GM18517 (cell line): ENCODE data around the gene NRF1.

Source experiments
- ATAC-seq: cut with Tn5 transposase; IDR thresholded peaks from one replicate; pipeline ENCODE4 v1.9.1; 2021; ENCODE audit warnings: mild to moderate bottlenecking, moderate library complexity; ENCODE audit not compliant: unreplicated experiment

NRF1 gene

DNA sequence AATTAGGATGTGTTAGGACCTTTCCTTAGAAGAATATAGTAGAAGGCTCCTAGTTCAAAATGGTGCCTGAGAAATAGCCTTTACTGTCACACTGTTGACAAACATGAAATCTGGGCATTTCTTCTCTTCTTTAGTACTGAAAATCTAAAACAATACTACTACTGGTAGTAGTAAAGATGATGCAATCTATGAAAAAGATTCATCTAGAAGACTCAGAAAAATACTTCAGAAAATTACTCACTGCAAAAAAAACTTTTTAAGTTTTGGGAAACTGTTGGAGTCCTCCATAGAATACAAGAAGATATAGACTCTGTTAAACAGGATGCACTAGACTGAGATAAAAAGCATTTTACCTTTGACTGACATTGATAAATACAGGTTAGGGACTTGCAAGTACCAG lies 67.1 kb downstream of the NRF1 start:
- no peak for ATAC-seq

DNA sequence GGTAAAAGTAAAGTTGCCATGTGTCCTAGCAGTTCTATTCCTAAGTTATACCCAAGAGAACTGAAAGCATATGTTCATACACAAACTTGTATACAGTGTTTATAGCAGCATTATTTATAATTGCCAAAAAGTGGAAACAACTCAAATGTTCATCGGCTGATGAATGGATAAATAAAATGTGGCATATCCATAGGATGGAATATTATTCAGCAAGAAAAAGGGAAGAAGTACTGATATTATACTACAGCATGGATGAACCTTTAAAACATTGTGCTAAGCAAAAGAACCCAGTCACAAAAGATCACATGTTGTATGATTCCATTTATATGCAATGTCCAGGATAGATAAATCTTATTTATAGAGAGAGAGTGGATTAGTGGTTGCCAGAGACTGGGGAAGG lies 68.9 kb downstream of the NRF1 start:
- ATAC-seq: no peak

DNA sequence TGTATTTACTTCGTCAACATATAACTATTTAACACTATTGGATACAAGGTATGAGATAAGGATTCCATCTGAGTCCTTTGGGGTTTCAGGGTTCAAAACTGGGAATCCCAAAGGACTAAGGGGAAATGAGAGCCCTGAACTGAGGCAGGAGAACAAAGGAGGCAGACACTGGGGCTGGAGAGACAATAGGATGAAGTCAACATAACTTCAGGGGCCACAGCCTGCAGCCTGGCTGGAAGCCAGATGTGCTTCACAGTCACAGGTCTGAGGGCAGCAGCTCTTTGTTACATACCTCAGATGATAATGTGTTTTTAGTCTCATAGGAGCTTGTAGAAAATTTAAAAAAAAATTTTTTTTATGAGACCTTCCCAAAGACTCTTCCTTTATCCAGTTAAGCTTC lies 73.3 kb downstream of the NRF1 start:
- no peak for ATAC-seq

DNA sequence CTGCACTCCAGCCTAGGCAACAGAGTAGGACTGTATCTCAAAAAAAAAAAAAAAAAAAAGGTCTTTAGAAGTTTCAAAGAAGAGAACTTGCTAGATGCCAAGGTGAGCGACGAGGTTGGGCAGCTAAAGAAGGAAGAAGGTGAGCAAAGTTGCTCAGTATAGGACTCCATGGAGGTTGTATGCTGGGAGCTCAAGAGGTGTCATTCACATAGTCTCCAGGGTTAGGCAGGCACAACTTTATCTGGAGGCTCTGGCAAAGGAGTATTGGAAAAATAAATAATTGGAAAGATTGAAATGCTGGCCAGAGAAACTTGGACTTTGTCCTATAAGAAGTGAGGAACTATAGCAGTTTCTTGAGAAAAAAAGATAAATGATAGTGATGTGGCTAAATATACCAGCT lies 74.5 kb downstream of the NRF1 start:
- ATAC-seq: no peak

DNA sequence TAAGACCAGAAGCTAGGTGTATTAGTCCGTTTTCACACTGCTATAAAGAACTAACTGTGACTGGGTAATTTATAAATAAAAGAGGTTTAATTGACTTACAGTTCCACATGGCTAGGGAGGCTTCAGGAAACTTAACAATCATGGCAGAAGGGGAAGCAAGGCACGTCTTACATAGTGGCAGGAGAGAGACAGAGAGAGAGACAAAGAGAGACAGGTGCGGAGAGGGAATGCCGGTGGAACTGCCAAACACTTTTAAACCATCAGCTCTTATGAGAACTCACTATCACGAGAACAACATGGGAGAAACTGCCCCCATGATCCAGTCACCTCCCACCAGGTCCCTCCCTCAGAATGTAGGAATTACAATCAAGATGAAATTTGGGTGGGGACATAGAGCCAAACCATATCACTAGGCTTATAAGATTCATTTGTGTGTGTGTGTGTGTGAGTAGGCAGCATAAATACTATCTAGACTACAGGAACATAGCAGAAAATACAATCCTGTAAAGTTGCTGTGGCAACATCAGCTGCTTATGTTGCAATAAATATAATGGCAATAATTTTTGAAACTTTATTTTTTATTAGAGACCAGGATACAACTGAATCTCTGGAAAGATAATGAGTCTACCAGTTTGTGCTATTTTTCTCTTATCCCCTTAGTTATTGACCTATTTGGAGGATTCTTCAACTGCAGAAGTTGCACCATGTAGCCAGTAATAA lies 77.1 kb downstream of the NRF1 start:
- ATAC-seq: no peak

DNA sequence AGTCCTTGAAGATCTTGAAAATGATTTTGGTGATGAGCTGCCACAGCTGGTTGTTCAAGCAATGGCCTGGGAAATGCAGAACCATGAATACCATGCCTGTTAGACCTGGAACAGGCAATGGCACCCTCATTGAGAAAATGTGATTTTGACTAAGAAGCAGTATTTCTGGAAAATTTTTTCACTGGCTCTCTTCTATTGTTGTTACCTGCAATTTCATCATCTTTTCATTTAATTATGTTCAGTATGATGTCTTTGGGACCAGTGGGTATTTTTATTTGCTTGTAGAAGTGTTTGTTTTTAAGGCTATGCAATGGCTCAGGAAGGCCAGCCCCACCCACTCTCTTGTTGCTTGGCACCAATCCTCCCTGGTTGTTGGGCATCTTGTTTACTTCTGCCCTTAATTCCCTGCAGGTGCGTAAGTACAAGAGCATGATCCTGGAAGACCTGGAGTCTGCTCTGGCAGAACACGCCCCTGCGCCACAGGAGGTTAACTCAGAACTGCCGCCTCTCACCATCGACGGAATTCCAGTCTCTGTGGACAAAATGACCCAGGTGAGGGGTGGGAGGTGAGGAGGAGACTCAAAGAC lies 78.6 kb downstream of the NRF1 start:
- no peak for ATAC-seq

DNA sequence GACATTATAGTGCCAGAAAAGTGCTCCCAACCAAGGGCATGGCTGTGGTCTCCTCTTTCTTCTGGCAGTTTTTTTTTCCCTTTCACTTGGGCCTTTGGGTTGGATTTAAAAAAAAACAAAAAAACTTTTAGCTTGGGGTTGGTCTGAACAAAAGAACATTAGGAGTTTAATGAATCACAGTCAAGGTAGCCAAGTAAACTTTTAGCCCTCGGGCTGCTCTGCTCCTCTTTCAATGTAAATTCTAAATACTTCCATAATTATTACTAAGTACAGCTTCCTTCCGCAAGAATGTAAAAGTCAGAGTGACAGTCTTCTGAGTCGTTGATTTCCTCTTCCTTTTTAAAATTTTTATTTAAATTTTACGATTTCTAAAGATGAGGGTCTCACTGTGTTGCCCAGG lies 79.2 kb downstream of the NRF1 start:
- ATAC-seq: no peak

DNA sequence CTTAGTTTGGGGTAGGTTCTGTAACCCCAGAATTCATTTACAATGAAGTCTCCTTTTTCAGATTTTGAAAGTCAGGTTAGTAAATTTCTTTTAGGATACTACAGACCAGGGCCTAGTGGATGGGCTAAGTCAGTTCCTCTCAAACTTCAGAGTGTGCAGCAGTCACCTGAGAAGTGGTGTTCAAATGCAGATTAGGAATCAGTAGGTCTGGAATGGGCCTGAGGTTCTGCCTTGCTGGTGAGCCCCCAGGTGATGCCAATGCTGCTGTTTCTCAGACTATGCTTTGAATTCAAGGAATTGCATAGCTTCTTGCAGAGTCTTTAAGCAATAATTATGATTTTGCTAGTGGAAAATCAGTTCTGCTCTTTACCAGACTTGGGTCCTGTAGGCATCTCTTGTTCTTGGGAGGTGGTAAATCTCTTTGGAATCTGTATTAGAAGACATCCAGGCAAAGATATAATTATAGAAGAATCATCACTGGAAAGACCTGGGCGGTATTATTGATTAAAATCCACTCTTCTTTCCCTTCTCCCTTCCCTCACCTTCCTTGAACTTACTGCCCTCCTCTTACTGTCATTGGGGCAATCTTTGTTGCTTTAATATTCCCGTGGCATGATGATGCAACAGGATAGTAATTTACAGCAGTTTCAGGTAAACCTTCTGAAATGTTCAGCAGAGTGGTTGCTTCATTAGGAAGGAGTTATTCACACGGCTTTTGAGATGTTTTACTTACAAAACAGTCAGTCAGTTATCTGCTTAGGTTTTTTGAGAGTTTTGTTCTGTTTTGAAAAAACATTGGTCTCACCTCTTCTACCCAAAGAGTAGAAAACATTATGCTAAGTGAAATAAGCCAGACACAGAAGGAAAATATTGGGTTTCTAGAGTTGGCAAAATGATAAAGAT lies 87.2 kb downstream of the NRF1 start:
- ATAC-seq: no peak

DNA sequence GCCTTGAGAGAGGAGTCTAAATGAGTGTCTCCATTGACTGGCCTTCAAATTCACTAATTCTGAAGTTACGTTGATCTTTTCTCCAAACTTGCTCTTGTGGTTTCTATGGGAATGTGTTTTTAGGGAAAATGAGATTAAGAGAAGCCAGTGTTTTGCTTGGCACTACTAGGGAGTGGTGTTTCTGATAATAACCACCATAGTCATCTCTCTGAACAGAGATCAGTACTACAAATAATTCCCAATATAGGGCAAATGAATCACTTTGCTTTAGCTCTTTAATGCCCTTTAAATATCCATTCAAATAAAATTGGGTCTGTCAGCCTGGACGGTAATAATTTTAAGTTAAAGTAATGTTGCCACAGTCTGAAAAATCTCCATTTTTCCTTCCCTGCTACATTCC lies 90.8 kb downstream of the NRF1 start:
- ATAC-seq: no peak

DNA sequence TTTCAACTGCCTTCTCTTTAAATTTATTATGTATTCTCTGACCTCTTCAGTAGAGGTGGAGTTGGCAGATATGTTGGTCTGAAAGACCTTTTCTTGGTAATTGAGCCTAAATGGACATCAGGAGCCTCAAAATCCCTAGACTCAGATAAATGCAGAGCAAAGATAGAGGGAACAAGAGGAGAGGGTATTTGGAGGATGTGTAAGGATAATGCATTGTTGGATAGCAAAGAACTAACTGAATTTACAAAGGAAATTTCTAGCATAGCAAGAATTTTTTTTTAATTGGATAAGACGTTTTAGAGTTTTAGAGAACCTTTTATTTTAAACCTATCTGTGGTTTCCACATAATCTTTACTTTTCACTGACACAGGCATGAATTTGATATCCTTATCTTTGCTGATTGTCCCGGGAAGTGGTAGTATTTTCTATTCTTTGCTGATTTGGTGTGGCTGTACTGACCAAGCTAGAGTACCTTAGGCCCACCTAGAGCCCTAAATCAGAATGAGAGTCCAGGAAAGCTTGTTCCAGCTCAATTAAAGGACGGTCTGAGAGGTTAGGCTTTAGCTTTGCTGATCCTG lies 91.3 kb downstream of the NRF1 start:
- no peak for ATAC-seq

DNA sequence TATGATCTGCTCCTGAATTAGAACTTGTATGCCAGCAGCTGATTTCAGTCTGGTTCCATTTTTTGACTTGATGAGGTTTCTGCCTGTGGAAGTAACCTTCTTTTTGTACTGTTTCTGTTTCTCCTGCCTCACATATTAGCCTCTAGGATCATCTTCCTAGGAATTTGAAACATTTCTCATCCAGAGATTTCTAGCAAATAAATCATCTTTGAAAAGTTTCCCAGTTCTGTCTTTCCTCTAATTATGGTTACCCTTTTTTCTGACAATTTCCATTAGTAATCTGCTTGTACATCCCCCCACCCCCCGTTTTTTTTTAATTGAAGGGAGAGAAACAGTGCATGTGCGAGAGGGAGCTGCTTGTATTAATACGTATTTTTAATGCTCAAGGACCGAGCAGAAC lies 92.2 kb downstream of the NRF1 start:
- ATAC-seq: no peak

DNA sequence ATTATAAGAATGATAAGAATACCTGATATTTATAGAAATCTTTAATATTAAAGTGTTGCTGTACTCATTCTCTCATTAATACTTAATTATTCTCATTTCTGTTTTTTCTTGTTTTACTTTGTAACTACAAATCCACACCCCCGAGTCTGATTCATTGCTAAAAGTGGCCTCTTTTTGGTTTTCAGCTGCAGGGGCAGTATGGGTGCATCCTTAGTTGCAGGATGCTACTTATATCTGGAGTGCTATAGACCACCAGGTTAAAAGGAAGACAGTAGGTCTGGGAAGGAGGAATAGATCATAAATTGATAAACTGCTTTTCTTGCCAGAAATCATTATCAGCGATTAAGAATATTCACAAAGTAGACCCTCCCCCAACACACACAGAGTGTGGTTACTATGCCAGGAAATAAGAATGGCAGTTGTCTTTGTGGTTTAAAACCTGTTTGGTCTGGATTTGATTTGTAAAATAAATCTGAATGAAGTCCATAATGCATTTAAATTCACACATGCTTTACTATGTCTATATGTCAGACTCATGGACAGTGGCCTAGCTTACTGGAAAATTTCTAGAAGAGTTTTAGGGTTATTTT lies 96.5 kb downstream of the NRF1 start:
- no peak for ATAC-seq

DNA sequence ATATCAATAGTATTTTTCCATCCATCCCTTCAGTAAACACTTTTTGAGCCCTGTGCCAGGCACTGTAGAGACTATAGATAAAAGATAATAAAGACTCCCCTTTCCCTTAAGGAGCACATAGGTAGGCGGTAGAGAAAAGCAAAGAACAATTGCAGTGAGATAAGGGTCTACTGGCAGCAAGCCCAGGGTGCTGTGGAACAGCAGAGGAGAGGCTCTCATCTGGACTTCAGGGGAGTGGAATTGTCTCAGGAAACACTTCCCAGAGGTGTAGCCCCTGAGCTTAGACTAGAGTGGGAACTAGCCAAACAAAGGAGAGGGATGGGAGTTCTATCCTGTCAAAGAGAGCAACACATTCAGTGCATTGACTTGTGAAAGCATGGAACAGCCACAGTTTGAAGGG lies 102.0 kb downstream of the NRF1 start:
- no peak for ATAC-seq

DNA sequence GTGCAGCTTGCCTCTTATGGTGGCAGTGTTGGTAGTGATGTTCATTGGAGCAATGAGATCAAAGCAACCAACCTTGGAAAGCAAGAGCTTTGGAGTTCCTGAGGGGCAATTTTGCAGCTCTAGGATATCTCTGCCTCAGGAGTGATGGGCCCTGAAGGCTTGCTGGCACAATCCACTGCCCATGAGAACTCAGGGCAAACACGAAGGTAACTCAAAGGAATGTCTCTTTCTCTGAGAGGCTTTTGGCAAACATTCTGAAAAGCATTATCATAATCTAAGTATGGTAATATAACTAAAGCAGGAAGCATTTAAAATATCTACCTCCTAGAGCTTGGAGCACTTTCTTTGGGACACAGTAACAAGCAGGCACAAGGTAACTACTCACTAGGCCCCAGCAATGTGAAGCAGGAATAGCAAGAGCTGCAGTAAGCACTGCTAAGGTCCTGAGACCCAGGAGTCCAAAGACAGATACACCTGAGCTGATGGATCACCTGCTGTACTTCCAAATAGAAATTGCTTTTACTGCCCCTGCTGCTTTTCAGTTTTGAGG lies 103.1 kb downstream of the NRF1 start:
- ATAC-seq: no peak

DNA sequence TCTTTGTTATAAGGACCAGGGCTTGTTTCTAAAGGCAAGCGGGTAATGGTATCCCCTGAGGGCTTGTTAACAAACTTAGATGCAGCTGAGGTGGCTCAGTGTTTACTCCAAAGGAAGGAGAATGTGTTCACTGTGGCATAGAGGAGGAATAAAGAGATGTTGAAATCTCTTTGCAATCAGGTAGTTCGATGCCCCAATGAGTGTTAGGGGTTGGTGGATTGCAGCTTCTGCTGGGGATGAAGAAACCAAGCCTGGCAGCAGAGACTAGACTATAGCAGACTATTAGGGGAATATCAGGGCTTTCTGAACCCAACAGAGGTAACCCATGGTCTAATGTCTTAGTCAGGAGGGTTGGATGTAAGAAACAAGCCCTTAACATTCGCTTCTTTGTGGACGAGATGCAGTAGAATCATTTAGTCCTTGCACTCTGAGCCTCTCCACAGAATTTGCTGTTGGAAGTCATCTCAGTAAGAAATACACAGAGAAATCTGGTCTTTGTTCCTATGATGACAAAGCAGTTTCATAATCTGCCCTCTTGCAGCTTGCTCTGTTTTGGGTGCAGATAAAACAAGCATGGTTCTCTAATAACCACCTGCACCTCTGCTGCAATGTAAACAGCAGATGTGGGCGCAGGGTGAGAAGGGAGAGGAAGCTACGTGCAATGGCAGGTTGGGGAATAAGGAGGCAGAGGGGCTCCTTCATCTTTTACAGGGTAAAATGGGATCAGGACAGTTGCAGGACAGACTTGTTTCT lies 108.6 kb downstream of the NRF1 start:
- ATAC-seq: no peak

DNA sequence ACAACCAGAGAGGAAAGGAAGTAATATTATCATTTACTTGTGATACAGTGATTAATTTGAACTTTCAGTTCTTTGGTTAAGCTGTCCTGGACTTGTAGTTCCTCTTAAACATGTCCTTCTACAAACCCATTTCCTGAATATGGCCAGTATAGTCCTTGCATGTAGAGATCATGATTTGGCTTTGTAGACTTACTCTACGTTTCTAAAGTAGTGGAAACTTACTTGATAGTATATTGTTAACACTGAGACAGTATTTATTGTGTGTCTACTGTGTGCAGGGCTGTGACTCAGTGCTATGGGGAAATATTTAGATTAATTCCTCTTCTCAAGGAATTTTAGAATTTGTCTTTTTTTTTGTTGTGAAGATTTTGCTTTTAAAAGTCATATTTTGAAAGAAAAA lies 109.5 kb downstream of the NRF1 start:
- ATAC-seq: no peak

DNA sequence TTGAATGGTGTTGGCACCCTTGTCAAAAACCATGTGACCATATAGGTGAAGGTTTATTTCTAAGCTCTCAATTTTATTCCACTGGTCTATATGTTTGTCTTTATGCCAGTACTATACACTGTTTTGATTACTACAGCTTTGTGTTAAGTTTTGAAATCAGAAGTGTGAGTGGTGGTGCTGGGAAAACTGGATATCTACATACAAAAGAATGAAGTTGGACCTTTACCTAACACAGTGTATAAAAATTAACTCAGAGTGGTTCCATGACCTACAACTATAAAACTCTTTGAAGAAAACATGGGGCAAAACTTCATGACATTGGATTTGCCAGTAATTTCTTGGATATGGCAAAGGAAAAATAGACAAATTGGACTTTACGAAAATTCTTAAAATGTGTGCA lies 112.2 kb downstream of the NRF1 start:
- ATAC-seq: no peak

DNA sequence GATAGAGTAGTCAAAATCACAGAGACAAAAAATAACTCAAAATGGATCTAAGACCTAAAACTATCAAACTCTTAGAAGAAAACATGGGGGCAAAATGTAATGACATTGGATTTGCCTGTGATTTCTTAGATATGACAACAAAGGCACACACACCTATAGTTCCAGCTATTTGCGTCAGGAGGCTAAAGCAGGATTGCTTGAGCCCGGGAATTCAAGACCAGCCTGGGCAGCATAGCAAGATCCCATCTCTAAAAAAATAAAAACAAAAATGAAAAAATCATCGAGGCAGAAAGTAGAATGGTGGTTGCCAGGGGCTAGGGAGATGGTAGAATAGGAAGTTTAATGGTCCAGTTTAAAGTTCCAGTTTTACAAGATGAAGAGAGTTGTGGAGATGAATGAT lies 113.3 kb downstream of the NRF1 start:
- ATAC-seq: no peak

DNA sequence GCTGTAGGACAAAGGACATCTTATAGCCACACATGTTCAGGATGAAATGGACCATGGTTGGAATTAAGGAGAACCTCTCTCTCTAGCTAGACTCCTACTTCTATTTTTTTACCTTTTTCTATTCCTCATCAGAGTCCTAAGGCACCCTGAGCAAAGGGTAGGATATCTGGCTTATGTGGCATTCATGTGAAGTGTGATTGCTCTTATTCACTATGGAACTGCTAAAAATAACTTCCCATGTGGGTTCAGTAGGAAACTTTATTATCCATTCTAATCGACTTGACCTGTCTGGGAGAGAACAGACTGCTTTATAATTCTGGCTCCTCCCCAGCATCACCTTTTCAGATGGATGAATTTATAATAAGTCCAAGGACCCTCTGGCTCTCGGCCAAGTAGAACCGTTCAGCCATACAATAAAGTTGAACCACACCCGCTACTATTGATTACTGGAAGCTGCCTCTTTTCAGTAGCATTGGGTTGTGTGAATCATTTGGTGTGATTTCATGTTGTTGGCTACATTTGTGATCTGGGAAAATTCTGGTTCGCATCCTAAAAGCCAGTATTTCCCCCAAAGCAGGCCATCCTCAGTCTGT lies 117.5 kb downstream of the NRF1 start:
- ATAC-seq: no peak

DNA sequence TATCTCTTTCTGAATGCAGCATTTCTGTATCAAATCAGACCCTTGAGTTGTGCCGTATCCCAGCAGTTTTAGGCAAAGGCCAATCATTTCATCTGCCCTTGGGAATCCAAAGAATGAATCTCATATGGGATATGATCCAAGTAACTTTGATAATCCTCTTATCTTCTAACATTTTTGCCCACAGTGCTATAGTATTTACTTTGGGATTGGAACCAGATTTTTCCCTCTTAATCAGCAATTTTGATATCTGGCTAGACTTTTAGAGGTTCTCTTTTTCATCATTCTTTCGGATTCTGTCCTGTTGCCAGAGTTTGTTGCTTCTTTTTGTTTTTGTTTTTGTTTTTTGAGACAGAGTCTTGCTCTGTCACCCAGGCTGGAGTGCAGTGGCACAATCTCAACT lies 118.0 kb downstream of the NRF1 start:
- no peak for ATAC-seq
